ENCODE results near the gene PADI3.

PADI3 gene, protein sequence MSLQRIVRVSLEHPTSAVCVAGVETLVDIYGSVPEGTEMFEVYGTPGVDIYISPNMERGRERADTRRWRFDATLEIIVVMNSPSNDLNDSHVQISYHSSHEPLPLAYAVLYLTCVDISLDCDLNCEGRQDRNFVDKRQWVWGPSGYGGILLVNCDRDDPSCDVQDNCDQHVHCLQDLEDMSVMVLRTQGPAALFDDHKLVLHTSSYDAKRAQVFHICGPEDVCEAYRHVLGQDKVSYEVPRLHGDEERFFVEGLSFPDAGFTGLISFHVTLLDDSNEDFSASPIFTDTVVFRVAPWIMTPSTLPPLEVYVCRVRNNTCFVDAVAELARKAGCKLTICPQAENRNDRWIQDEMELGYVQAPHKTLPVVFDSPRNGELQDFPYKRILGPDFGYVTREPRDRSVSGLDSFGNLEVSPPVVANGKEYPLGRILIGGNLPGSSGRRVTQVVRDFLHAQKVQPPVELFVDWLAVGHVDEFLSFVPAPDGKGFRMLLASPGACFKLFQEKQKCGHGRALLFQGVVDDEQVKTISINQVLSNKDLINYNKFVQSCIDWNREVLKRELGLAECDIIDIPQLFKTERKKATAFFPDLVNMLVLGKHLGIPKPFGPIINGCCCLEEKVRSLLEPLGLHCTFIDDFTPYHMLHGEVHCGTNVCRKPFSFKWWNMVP

DNA sequence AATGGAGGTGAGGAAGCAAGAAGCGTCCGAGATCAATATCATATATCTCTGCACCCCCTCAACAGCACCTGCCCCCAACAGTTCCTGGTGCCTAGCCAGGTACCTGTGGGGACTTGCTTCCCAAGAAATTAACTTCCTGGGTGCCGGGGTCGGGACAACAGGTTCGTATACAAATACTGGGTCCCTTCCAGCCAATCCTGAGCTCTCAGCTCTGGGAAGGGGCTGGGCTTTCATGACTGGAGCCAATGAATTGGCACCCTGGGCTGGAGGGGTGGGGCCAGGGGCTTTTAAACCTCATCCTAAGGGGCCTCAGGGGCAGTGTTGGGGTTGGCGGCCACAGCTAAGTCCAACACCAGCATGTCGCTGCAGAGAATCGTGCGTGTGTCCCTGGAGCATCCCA is at the start of gene PADI3:
TSS of gene PADI3 (plus strand) at position 318 of the 400 bp plus-strand sequence. CDS start at position 358, 40 bp downstream.
- DNase-seq = no peak

DNA sequence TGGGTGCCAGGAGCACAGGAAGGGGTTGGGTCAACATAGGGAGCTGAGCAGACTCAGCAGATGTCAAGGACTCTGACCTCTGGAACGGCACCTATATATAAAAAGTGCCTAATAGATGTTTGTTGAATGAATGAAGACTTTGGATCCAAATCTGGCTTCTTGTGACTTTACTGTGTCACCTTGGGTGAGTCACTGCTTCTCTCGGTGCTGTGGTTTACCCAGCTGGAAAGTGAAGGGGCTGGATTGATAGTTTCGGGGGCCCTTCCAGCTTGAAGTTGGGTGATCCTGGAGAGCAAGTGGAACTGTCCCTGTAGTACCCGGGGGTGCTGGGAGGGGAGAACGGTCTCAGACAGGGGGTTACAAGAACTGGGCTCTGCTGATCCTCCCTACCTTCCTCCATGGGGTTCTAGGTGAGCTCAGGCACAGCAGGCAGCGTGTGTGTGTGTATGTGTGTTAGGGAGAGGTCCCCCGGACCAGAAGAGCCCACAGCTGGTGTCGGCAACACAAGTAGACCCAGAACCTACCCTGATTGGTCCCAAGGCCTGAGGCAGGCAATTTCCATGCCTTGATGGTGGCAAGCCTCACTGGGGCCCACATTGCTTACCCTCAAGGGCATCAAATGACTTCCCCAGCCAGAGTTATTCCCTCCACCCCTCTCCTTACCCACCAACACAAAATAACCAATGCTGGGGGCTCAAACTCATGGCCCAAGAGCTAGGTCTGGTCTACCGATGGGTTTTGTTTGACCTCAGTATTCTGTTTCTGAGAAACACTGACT is 49.4 kb upstream of the PADI3 start:
- no peak for DNase-seq

DNA sequence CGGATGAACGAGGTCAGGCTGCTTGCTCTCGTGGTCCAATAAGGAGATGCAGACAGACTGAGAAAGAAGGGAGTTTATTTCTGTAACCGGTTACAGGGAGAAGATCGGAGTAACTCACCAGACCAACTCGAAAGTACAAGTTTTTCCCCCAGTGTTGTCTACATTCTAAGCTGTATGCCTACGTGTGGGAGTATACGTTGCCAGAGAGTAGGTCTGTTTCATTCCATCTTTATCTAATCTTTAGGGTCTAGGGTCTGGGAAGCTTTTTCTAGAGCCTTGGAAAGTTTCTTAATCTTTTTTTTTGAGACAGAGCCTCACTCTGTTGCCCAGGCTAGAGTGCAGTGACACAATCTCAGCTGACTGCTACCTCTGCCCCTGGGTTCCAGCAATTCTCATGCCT is 48.7 kb upstream of the PADI3 start:
- DNase-seq = no peak

DNA sequence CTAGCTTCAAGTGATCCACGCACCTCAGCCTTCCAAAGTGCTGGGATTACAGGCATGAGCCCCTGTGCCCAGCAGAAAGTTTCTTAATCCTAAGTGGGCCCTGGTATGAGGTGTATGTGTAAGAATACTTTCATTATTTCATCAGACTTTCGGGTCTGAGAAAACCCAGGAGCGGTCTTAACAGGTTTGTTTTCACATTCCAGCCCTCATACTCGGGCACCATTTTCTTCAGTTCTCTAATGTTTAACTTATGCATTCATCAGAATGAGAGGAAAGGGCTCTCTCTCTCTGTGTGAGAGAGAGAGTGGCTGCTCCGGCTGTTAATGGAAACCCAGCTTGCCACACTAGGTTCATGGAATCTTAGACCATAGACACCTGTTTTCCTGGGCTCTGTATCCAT is 48.1 kb upstream of the PADI3 start:
- no peak for DNase-seq

DNA sequence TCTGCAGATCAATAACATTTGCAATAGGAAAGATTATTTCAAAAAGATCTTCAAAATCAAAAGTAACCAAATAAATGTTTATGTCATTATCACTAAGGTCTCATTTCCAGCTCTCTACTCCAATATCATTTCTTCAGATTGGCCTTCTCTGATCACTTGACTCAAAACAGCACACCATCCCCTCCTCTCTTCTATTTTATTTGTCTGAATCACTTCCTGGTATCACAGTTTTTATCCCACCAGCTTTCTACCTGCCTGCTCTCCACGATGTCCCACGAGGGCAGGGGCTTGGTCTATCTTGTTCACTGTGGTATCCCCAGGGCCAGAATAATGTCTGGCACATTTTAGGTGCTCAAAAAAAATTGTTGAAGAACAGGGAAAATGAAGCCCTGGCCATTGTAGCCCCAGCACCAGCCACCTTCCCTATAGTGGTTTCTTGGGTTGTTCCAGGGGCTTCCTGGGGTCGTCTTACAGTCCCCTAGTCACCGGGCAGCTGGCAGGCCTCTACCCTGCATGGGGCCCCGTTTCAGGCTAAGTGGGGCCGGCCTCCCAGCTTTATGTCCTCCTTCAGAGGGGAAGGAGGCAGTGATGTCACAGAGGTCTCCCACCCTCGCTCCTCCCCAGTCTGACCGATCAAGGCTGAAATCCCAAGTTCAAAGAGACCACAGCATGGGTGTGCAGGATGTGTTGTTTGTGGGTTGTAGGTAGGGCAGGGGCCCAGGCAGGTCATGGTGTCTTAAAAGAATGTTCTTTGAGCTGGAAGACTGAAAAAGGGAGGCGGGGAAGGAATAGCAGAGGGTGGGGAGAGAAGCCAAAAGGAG is 47.5 kb upstream of the PADI3 start:
- no peak for DNase-seq

DNA sequence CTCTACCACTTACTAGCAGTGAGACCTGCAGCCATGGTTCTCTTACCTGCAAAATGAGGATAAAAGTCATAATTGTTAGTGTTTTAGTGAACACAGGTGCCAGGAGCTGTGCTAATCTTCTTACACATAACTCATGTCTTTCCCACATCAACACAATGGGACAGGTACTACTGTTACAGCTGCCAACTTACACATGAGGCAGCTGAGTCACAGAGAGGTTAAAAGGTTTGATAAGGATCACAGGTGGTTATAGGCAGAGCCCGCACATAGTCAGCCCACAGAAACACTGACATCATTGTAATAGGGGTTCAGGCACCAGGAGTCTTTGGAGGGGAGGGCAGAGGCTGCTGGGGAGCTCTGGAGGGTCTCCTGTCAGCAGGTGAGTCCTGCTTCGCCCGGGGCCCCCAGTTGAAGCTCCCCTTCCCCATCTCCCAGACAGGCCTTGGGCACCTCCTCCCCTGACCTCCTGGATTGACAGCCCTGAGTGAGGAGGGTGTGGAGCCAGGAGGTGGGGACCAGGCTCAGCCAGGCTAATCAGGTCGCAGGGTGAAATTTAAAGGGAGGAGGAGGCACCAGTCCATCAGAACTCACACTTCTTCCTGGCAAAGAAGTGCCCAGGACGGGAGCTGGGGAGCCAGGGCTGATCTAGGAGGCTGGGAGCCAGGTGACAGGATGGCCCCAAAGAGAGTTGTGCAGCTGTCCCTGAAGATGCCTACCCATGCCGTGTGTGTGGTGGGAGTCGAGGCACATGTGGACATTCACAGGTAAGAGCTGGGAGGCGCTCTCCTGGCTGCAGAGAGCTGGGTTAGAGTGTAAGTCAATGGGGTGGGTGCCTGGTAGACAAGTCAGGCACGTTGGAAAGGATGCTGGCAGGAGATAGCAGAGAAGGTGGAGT is 44.1 kb upstream of the PADI3 start, which contains the start of gene PADI1:
TSS of gene PADI1 (plus strand) at position 583 of the 895 bp plus-strand sequence. CDS start at position 673, 90 bp downstream.
- DNase-seq = no peak

DNA sequence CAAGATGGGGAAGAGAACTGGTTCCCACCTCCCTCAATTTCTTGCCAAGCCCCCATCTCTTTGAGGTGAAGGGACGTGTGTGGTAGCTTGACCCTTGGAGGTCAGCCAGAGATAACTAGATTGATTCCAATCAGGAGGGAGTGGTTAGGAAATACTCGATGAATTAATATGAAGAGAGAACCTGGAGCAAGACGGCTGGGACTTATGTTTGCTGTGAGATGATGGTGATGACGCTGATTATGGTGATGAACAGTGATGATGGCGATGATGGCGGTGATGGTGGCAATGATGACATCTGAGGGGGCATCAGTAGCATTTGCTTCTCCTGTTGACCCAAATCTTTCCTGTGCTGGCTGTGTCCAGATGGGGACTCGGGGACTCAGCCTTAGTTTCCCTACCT is 43.2 kb upstream of the PADI3 start:
- DNase-seq = no peak

DNA sequence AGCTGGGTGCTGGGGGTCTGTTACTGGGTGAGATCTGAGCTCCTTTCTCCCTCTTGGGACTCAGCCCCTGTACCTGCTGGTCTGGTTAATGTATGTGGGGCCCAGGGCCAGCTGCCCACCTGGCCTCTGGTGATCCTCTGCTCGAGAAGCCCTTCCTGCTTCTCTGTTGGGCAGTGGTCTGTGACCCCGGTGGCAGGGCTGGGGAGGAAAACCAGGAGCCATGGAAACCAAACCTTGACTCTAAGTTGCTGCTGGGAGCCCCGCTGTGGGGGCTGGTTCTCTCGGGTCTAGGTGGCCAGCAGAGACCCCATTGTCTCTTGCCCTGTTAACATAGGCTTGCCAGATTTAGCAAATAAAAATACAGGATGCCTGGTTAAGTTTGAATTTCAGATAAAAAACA is 42.7 kb upstream of the PADI3 start:
- DNase-seq = no peak

DNA sequence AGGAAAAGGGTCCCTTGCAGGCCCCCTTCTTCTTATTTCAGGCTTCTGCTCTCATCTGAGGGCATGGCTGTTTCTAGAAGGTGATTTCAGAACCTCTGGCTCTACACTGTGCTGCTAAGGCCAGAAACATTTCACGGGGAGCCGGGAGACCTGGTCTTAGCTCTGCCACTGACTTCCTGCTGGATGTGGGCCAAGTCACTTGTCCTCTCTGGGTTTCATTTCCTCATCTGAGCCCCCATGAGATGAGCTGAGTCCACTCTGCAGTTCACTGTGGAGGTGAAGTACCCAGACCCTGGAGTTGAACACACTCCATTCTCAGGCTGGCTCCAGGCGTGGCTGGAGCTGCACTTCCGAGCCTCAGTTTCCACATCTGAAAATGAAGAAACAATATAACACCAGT is 41.9 kb upstream of the PADI3 start:
- DNase-seq = peak; percentile 83

DNA sequence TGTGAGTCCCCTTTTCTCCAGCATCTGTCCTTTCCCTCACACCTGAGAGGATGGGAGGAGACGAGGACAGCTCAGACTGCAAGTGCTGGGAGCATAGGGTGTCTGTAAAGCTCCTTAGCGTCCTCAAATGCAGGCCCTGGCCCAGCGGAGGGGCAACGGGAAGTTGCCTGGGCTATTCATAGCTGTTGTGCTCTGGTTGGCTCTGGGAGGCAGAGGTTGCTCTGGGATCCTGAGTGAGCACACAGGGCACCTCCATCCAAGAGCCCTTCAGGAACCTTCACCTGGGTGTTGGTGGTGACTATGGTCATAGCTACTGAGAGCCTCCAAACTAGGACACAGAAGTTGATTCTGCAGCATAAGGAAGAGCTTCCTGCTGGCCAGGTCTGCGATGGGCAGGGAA is 41.4 kb upstream of the PADI3 start:
- peak; percentile 24 for DNase-seq

DNA sequence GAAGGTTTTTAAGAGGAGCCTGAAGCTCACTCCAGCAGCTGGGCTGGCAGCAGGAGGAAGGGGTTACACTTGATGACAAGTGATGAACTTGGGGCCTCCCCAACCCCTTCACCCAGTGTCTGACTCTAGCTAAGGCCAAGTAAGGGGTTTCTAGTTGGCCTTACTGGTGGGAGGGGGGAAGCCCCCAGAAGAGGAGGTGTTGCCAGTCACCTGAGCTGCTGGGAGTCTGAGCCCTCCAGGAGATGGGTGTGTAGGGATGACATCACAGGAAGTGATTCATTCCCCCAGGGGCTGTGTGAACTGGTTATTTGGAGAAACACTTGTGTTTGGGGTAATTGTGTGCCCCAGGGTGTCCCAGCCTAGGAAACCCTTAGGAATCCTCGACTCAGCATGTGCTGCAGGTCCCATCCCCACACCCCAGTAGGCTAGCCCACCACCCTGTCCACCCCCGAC is 40.9 kb upstream of the PADI3 start:
- peak; percentile 36 for DNase-seq

DNA sequence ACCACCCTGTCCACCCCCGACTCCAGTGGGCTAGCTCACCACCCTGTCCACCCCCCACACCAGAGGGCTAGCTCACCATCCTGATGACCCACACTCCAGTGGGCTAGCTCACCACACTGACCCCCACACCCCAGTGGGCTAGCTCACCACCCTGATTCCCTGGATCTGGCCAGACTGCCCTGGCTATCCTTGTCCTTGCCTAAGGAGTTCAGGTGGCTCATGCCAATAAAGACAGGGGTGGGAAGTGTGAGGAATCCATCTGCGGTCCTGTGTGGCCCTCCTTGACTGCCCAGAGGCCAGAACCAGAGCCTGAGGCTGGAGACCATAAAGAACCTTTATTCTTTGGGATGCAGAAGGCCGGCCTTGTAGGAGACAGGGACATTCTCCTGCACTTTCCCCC is 40.4 kb upstream of the PADI3 start:
- DNase-seq = no peak

DNA sequence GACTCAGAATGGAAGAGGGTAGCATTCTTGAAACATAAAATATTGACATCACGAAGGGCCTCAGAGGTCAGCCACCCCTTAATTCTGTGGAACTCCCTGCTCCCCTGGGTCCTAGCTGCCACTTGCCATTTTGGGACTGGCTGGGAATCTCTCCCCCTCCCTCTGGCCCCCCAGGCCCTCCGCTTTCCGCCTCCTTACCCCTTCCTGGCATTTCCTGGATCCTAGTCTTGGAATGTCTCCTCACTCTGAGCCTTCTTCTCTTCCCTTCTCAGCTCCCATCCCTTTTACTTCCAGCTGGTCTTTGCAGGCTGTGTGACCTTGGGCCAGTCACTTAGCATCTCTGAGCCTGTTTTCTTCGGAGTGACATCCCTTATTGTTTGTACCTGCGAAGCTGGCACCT is 39.5 kb upstream of the PADI3 start:
- DNase-seq = no peak

DNA sequence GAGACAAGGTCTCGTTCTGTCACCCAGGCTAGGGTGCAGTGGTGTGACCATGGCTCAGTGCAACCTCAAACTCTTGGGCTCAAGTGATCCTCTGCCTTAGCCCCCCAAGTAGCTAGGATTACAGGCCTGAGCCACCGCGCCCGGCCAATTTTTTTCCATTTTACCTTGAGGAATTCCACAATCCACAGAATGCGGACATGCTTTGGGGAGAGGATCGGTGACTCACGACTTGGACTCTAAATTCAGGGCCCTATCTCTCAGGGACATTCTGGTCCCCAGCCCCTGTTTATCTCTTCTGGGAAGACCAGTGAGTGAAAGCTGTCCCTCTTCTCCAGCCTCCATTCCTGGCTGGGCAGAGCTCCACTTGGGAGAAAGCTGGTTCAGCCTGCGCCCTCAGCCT is 38.7 kb upstream of the PADI3 start:
- DNase-seq = no peak

DNA sequence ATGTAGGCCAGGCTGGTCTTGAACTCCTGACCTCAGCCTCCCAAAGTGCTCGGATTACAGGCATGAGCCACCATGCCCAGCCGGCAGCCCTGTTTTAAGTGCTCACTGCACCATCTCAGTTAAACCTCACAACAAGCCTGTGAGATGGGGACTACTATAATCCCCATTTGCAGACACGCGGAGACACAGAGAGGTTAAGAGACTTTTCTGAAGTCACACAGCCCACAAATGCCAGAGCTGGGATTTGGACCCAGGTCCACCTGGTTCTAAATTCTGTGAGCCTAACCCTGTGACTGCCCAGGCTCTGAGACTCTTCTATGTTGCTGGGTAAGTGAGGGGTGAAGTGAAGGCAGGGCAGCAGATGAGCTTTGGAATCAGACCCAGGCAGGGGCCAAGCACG is 37.5 kb upstream of the PADI3 start:
- DNase-seq = no peak

DNA sequence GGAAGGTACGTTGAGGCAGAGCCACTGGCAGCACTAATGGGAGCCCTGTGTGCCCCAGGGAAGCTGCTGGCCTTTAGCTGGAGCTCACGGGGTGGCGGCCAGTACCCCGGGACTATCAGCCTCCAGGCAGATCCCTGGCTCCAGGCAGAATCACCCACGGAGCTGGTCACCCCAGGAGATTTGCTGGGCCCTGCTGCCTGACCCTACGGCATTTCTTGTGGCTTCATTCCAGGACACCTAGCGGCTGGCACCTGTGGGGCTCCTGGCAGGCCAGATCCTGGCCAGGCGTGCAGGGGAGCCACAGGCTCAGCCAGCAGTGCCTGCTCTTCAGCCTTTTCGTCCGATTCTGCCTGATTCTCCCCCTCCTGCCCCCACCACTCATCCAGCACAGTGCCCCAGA is 36.9 kb upstream of the PADI3 start:
- DNase-seq = no peak

DNA sequence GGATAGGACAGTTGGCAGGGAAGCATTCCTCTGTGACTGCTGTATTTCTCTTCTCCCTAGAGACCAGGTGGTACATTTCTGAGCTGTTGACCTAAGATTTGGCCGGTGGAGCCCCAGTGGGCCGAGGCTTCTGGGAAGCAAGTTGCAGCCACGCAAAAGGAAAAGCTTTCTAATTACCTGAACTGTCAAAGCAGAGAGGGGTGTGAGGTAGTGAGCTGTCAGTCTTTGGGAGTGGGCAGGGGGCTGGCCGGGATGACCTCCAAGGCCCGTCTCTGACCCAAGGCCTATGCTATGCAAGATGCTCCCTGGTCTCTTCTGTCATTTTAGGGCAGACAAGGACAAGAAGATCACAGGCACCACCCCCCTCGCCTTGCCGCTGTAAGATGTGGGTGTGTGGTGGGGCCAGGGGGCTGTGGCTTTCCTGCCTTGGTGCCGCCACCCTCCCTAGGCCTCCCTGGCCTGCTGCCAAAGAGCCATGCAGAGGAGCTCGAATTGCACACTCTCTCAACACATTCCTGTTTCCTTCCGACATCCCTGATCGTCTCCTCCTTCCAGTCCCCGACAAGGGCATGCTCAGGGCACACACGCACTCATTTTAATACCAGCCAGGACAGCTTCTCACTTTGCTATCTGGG is 36.3 kb upstream of the PADI3 start:
- peak; percentile 10 for DNase-seq

DNA sequence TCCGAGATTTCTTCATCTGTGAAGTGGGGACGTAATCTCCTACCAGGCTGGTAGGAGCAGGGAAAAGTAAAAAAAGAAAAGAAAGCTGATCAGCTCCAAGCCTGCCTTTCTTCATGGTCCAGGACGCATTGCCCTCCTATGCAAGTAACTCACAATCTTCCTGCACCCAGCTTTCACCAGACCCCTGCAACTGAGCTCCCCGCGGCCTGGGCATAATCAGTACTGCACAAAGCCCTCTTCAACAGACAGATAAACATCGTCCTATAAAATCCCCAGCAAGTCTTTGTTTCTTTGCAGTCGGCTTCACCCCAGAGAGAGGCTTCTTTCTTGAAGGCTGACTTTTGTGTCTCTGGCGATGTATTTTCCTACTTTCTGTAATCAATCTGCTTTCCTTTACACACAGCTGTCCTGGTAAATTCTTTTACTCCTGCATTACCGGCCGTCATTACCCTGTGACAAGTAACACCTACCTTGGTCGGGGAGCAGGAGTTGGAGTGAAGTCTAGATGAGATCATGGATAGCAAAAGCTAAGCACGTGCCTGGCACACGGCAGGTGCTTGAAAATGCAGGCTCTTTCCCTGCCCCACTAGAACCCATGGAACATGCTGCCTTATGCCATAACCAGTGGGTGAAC is 35.6 kb upstream of the PADI3 start:
- no peak for DNase-seq

DNA sequence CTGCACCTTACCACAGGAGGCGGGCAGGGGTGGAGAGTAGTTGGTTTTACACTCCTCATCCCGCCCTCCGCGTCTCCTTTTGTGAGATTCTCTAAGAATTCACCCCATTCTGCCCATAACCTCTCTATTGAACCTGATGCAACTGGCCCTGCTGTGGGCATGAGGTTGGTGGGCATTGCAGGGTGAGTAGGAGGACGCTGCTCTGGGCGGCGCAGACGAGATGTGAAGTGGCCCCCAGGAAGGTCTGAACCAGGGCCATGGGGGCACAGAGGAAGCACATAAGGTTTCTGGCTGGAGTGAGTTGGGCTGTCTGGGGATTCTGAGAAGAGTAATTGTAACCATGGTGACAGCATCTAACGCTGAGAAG is 35.1 kb upstream of the PADI3 start:
- no peak for DNase-seq

DNA sequence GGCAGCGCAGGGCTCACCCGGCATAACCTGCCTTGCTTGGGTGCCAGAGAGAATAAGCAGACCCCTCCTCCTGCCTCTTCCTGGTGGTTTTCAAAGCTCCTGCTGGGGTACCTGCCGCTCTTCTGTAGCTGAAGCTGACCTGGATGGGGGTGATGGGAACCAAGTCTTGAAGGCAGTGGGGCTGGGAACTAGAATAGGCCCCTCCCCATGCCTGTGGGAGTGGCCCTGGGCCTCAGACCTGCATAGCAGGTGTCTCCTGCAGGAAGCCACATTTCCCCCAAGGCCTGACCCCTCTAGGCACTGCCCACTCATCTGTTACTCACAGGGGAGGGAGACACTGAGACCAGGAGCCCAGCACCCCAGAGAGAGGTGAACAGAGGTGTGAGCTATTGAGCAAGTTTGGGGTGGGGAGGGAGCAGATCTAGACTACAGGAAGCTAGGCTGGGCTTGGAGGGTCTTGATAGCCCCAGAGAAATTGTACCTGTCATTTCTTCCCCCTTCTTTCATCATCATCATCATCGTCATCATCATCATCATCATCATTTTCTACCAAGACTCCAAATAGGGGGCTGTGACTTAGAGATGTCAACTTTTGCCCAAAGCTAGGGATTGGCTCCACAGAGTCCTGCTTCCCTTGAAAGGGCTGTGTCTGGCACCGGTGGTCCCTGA is 33.9 kb upstream of the PADI3 start:
- DNase-seq = no peak

Measured in suppressor macrophage treated with lipopolysaccharide for 4 hours (primary cell).